K562 (cell line): ENCODE results near the gene VPS13C. TPM values are rescaled to one million over a fixed set of nuclear protein-coding genes. Genes with fewer than 3 reads are reported as not detected.

ENCODE experiments used
- CREB1 ChIP-seq, 2 experiments: sonication (generic) in 1 of 2; formaldehyde crosslinking in 1 of 2; IDR thresholded peaks; 2 replicates each; pipeline versions ENCODE4 v1.6.1 to v1.8.0; 2012 to 2022; ENCODE audit warnings: inconsistent platforms in 1 of 2, mild to moderate bottlenecking in 1 of 2, missing genetic modification reagents in 1 of 2, moderate library complexity in 1 of 2
- EWSR1 ChIP-seq: fragments of 450-650 bp; IDR thresholded peaks from 2 replicates; pipeline ENCODE4 v1.6.1; 2018; ENCODE audit warnings: borderline replicate concordance, mild to moderate bottlenecking, low read depth, moderate library complexity; ENCODE audit not compliant: partially characterized antibody
- MYNN ChIP-seq, 2 experiments: sonication (generic); formaldehyde crosslinking in 1 of 2; IDR thresholded peaks; 2 replicates each; pipeline versions ENCODE4 v1.5.0 to v1.6.1; 2016 to 2020; ENCODE audit warnings: antibody characterized with exemption in 1 of 2, missing genetic modification reagents in 1 of 2
- PCBP2 ChIP-seq: fragments of 200-400 bp; formaldehyde crosslinking; IDR thresholded peaks from 2 replicates; pipeline ENCODE4 v1.6.1; 2018; ENCODE audit warnings: low read length, low read depth, mild to moderate bottlenecking, moderate library complexity; ENCODE audit not compliant: poor library complexity, severe bottlenecking
- TCF7 ChIP-seq: sonication (generic); IDR thresholded peaks from 2 replicates; pipeline ENCODE4 v1.6.1; 2016; ENCODE audit warnings: antibody characterized with exemption, borderline replicate concordance
- ZNF274 ChIP-seq: IDR thresholded peaks from 2 replicates; pipeline ENCODE4 v1.6.1; 2011; ENCODE audit warnings: low read depth, mild to moderate bottlenecking, low read length, moderate library complexity, borderline replicate concordance
- ZNF318 ChIP-seq, 2 experiments: fragments of 450-650 bp; IDR thresholded peaks; 2 replicates each; pipeline ENCODE4 v1.6.1; 2016; ENCODE audit warnings: mild to moderate bottlenecking in 2 of 2, borderline replicate concordance in 1 of 2, low read depth in 1 of 2, moderate library complexity in 1 of 2
- ZNF586 ChIP-seq: fragments of 450-650 bp; formaldehyde crosslinking; conservative IDR thresholded peaks from 2 replicates; pipeline ENCODE4 v1.4.0; 2020; ENCODE audit warnings: mild to moderate bottlenecking, moderate library complexity
- ZNF766 ChIP-seq: fragments of 200-800 bp; sonication (Bioruptor generic); conservative IDR thresholded peaks from 2 replicates; pipeline ENCODE4 v1.6.1; 2016; ENCODE audit warnings: missing genetic modification characterization, missing compliant biosample characterization
- ZZZ3 ChIP-seq: fragments of 450-650 bp; IDR thresholded peaks from 2 replicates; pipeline ENCODE4 v1.6.1; 2016; ENCODE audit warnings: antibody characterized with exemption, mild to moderate bottlenecking, moderate library complexity
- polyA plus RNA-seq, 8 experiments: library from polyadenylated mRNA; depleted of rRNA in 4 of 8; stranded (reverse) in 5 of 8; unstranded in 3 of 8; fragments of >200 nt; fragmentation: Nextera tagmentation in 2 of 8; fragmentation: Illumina TruSeq in 1 of 8; extraction: Ambion mirVana in 2 of 8; extraction: Trizol in 1 of 8; gene quantifications; 2 replicates each; pipeline versions ENCODE4 v1.2.1 to v1.2.3, GENCODE V29; 2011 to 2014; ENCODE audit warnings: inconsistent platforms in 1 of 8, missing spikeins in 1 of 8
- total RNA-seq, 7 experiments: library from RNA; depleted of rRNA in 6 of 7; stranded (reverse); fragments of >200 nt in 6 of 7; fragmentation: Illumina TruSeq in 2 of 7; extraction: Trizol in 2 of 7; gene quantifications; 2 replicates each; pipeline versions ENCODE4 v1.2.1 to v1.2.3, GENCODE V29; 2011 to 2021; ENCODE audit warnings: low replicate concordance in 1 of 7
- TF ChIP-seq, protein P1 (sequence below): fragments of 250-450 bp; sonication (Bioruptor Pico); IDR thresholded peaks from 2 replicates; pipeline ENCODE4 v1.4.0; 2020

The VPS13C gene
- total and polyA plus RNA-seq, 9 of the 15 experiments (the other 6 are each of a cell fraction or from before 2014, with no cell fraction given), result 5.2 to 32.3 (median 15.7) TPM

DNA sequence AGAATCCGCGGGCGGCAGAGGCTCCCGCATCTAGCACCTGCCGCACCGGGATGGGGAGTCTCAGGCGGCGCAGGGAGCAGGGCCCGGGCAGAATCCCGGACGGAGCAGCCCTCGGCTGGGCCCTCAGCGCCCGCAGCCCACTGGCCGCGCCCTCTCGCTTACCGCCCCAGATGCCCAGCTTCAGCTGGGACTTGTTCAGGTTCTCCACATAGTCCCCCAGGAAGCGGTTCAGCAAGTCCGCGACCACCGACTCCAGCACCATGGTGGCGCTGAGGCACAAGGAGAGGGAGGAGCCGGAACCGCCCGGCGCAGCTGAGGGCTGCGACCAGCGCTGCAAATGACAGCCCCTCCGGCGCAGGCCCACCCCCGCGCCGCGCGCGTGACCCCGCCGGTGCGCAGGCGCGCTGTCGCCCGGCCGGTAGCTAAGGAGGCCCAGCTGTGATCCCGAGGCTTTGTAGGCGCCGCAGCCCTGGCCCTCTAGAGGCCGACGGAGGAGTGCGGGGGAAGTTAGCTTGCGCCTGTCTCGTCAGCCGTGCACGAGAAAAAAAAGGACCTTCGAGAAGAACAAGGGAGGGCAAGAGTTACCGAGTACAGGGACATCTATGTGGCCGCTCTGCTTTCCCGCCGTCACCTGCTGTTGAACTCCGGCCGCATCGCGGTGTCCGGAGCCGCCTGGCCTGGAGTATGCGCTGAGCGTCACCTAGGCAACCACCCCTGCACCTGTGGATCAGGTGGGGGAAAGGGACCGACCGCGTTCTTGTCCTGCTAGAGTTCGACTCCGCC, at the start of gene VPS13C (continued):
- TF ChIP-seq ZZZ3 (no peak), TCF7 (peak; percentile 96), PCBP2 (no peak), ZNF318 (IDR thresholded peaks at IDR 0.05; ENCODE audit: borderline replicate concordance in 1 of 2, low read depth in 1 of 2) (0 out of 4 replicates have a peak, but pooled peaks of 1 of the 2 experiments have one; percentile 37), MYNN (IDR thresholded peaks at IDR 0.05) (0 out of 2 replicates have a peak, but pooled peaks have one; percentile 23), MYNN (CRISPR knock-in tag; IDR thresholded peaks at IDR 0.05) (no peak), ZNF586 (CRISPR knock-in tag) (no peak), CREB1 (IDR thresholded peaks at IDR 0.05) (no peak), CREB1 (CRISPR knock-in tag; IDR thresholded peaks at IDR 0.05) (peak; percentile 68; the same call in 1 of the 2 replicates), ZNF274 (no peak), ZNF766 (0 out of 2 replicates have a peak, but pooled peaks have one; percentile 18), EWSR1 (no peak)
- TF ChIP-seq, protein P1, sequence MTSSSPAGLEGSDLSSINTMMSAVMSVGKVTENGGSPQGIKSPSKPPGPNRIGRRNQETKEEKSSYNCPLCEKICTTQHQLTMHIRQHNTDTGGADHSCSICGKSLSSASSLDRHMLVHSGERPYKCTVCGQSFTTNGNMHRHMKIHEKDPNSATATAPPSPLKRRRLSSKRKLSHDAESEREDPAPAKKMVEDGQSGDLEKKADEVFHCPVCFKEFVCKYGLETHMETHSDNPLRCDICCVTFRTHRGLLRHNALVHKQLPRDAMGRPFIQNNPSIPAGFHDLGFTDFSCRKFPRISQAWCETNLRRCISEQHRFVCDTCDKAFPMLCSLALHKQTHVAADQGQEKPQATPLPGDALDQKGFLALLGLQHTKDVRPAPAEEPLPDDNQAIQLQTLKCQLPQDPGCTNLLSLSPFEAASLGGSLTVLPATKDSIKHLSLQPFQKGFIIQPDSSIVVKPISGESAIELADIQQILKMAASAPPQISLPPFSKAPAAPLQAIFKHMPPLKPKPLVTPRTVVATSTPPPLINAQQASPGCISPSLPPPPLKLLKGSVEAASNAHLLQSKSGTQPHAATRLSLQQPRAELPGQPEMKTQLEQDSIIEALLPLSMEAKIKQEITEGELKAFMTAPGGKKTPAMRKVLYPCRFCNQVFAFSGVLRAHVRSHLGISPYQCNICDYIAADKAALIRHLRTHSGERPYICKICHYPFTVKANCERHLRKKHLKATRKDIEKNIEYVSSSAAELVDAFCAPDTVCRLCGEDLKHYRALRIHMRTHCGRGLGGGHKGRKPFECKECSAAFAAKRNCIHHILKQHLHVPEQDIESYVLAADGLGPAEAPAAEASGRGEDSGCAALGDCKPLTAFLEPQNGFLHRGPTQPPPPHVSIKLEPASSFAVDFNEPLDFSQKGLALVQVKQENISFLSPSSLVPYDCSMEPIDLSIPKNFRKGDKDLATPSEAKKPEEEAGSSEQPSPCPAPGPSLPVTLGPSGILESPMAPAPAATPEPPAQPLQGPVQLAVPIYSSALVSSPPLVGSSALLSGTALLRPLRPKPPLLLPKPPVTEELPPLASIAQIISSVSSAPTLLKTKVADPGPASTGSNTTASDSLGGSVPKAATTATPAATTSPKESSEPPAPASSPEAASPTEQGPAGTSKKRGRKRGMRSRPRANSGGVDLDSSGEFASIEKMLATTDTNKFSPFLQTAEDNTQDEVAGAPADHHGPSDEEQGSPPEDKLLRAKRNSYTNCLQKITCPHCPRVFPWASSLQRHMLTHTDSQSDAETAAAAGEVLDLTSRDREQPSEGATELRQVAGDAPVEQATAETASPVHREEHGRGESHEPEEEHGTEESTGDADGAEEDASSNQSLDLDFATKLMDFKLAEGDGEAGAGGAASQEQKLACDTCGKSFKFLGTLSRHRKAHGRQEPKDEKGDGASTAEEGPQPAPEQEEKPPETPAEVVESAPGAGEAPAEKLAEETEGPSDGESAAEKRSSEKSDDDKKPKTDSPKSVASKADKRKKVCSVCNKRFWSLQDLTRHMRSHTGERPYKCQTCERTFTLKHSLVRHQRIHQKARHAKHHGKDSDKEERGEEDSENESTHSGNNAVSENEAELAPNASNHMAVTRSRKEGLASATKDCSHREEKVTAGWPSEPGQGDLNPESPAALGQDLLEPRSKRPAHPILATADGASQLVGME (CRISPR knock-in tag), result 0 out of 2 replicates have a peak, but pooled peaks have one; percentile 43
